GM12878 (cell line): ENCODE data around the gene BRD9. TPM values are rescaled to one million over a fixed set of nuclear protein-coding genes. Genes with fewer than 3 reads are reported as not detected.

Experiments used
- ATAC-seq: fragments of 200-7000 bp; cut with Tn5 transposase; 3 replicates; pipeline ENCODE4 v1.9.1; 2020; ENCODE audit warnings: mild to moderate bottlenecking, moderate library complexity
- BruUV-seq: library from RNA; stranded (reverse); fragments of 400-500 nt; replicated peaks from 2 replicates; lab custom pipeline; 2021; lab: Mats Ljungman, UMichigan
- CTCF ChIA-PET: fragments of 300-600 bp; sonication (Branson Sonifier 250); formaldehyde crosslinking; extraction: SDS; loops from one replicate; lab custom pipeline; 2021; ENCODE audit warnings: inconsistent platforms; lab: Yijun Ruan, JAX
- POLR2A ChIA-PET: fragments of 350-600 bp; formaldehyde crosslinking; extraction: SDS; loops from one replicate; lab custom pipeline; 2021; ENCODE audit warnings: inconsistent platforms; lab: Charles Lee
- RAD21 ChIA-PET: fragments of 300-600 bp; sonication (Branson Sonifier 250); formaldehyde crosslinking; loops from one replicate; lab custom pipeline; 2023; ENCODE audit warnings: antibody characterized with exemption; ENCODE audit not compliant: unreplicated experiment; lab: Charles Lee
- SMC1A ChIA-PET: fragments of 300-600 bp; sonication (Branson Sonifier 250); formaldehyde crosslinking; loops from one replicate; lab custom pipeline; 2023; ENCODE audit not compliant: unreplicated experiment, uncharacterized antibody; lab: Charles Lee
- DNase-seq: peaks from one replicate; pipeline ENCODE4 v3.0.0-alpha.2; 2011; ENCODE audit warnings: low read depth, low spot score
- FAIRE-seq: peaks from 3 replicates; lab custom pipeline; 2011; peaks lifted over from hg19 to GRCh38; lab: Jason Lieb, UNC
- H2AFZ ChIP-seq: 2 replicates; pipeline ENCODE4 v1.6.0; 2011; ENCODE audit warnings: low read depth, low read length, control low read depth; ENCODE audit not compliant: control insufficient read depth
- H3K27ac ChIP-seq: 2 replicates; pipeline ENCODE4 v1.5.1; 2011; ENCODE audit warnings: control low read depth; ENCODE audit not compliant: control insufficient read depth, insufficient read depth
- H3K27me3 ChIP-seq, 2 experiments: replicated peaks in 1 of 2; 2 replicates each; pipeline versions ENCODE4 v1.6.0 to v1.6.1; 2011; ENCODE audit warnings: low read length in 1 of 2; ENCODE audit not compliant: control insufficient read depth in 2 of 2, insufficient read depth in 2 of 2
- H3K36me3 ChIP-seq, 2 experiments: 2 replicates each; pipeline ENCODE4 v1.5.1; 2011; ENCODE audit warnings: low read length in 1 of 2; ENCODE audit not compliant: control insufficient read depth in 2 of 2, insufficient read depth in 2 of 2
- H3K4me1 ChIP-seq: 2 replicates; pipeline ENCODE4 v1.6.1; 2011; ENCODE audit warnings: mild to moderate bottlenecking, low read length, moderate library complexity, mixed read lengths; ENCODE audit not compliant: control insufficient read depth, insufficient read depth
- H3K4me2 ChIP-seq: 2 replicates; pipeline ENCODE4 v1.6.0; 2011; ENCODE audit warnings: control low read depth; ENCODE audit not compliant: control insufficient read depth, insufficient read depth
- H3K4me3 ChIP-seq: fragments of 200-600 bp; sonication (generic); 2 replicates; pipeline ENCODE4 v1.5.1; 2016
- H3K79me2 ChIP-seq: 2 replicates; pipeline ENCODE4 v1.6.0; 2011; ENCODE audit warnings: low read length; ENCODE audit not compliant: control insufficient read depth, insufficient read depth
- H3K9ac ChIP-seq: 2 replicates; pipeline ENCODE4 v1.8.0; 2011; ENCODE audit warnings: low read length, control low read depth, mixed read lengths; ENCODE audit not compliant: control insufficient read depth, insufficient read depth
- H3K9me3 ChIP-seq: replicated peaks from 3 replicates; pipeline ENCODE4 v1.5.1; 2011; ENCODE audit warnings: mild to moderate bottlenecking, low read length; ENCODE audit not compliant: control insufficient read depth, insufficient read depth
- H4K20me1 ChIP-seq: 2 replicates; pipeline ENCODE4 v1.6.0; 2011; ENCODE audit not compliant: control insufficient read depth, insufficient read depth
- SIX5 ChIP-seq: IDR thresholded peaks from 2 replicates; pipeline ENCODE4 v1.6.1; 2011; ENCODE audit warnings: mild to moderate bottlenecking, low read depth, low read length, moderate library complexity; ENCODE audit not compliant: severe bottlenecking
- SMC3 ChIP-seq: IDR thresholded peaks from 2 replicates; pipeline ENCODE4 v1.6.1; 2011; ENCODE audit warnings: low read length, improper control_type of control experiment, borderline replicate concordance
- WGBS: methylation state at CpG from one replicate; pipeline ENCODE4 v1.1.6; 2016; ENCODE audit warnings: low lambda C conversion rate; ENCODE audit not compliant: insufficient replicate concordance, insufficient coverage; ENCODE audit errors: missing lambda C conversion rate; 5-methylcytosine and 5-hydroxymethylcytosine counted together
- in situ Hi-C: fragments of 300-500 bp; cut with MboI; formaldehyde crosslinking; loops from 9 replicates; pipeline ENCODE4 v1.14.3; 2018; ENCODE audit warnings: mixed read lengths
- intact Hi-C: fragments of 100-400 bp; cut with micrococcal nuclease; formaldehyde crosslinking; loops from one replicate; pipeline ENCODE4 v1.14.2; 2022; ENCODE audit not compliant: unreplicated experiment
- polyA plus RNA-seq, 11 experiments: library from polyadenylated mRNA; depleted of rRNA in 4 of 11; unstranded in 6 of 11; stranded (reverse) in 5 of 11; fragments of >200 nt; fragmentation: Nextera tagmentation in 4 of 11; fragmentation: Illumina TruSeq in 1 of 11; extraction: Ambion mirVana in 4 of 11; extraction: Trizol in 1 of 11; gene quantifications; 1 replicate in 1 of 11; 2 replicates in 10 of 11; pipeline versions ENCODE4 v1.2.1 to v1.2.3, GENCODE V29; 2011 to 2016; ENCODE audit warnings: inconsistent platforms in 2 of 11, missing spikeins in 2 of 11, low read depth in 1 of 11
- total RNA-seq, 4 experiments: library from RNA; depleted of rRNA in 3 of 4; stranded (reverse); fragments of >200 nt in 3 of 4; fragmentation: Illumina TruSeq in 1 of 4; extraction: Trizol in 1 of 4; gene quantifications; 2 replicates each; pipeline versions ENCODE4 v1.2.1 to v1.2.3, GENCODE V29; 2013 to 2021
- TF ChIP-seq, protein P1 (sequence below): fragments of 450-650 bp; IDR thresholded peaks from 2 replicates; pipeline ENCODE4 v1.6.1; 2018; ENCODE audit warnings: borderline replicate concordance, mild to moderate bottlenecking; ENCODE audit not compliant: partially characterized antibody

BRD9 gene
- total and polyA plus RNA-seq, 10 of the 15 experiments (the other 5 are each of a cell fraction or from before 2014, with no cell fraction given) = 2.0 to 48.6 (median 32.4) TPM

GRCh38 chr5:932628-933250 lies 40.1 kb upstream of the BRD9 start:
- no peak overlapping the region for H2AFZ ChIP-seq
- no peaks in the 10 kb centered on the region for H3K4me1 ChIP-seq
- ChIA-PET POLR2A (no interaction called here), CTCF (interaction anchor here (0.5 to 4.2 kb wide), 5 partner anchors 8 to 208 kb away, joined by 3 to 21 read pairs (median 4); no protein-coding TSS in a partner anchor), RAD21 (no interaction called here), SMC1A (interaction anchor here (1.4 kb wide), 1 partner anchor 9 kb away, joined by 5 read pairs; no protein-coding TSS in a partner anchor)
- H3K27me3 ChIP-seq = no peaks in the 10 kb centered on the region
- no peak overlapping the region for H3K4me3 ChIP-seq
- H3K9ac ChIP-seq = no peak overlapping the region
- no peak for TF ChIP-seq SIX5
- no peak for TF ChIP-seq SMC3
- TF ChIP-seq, protein P1, sequence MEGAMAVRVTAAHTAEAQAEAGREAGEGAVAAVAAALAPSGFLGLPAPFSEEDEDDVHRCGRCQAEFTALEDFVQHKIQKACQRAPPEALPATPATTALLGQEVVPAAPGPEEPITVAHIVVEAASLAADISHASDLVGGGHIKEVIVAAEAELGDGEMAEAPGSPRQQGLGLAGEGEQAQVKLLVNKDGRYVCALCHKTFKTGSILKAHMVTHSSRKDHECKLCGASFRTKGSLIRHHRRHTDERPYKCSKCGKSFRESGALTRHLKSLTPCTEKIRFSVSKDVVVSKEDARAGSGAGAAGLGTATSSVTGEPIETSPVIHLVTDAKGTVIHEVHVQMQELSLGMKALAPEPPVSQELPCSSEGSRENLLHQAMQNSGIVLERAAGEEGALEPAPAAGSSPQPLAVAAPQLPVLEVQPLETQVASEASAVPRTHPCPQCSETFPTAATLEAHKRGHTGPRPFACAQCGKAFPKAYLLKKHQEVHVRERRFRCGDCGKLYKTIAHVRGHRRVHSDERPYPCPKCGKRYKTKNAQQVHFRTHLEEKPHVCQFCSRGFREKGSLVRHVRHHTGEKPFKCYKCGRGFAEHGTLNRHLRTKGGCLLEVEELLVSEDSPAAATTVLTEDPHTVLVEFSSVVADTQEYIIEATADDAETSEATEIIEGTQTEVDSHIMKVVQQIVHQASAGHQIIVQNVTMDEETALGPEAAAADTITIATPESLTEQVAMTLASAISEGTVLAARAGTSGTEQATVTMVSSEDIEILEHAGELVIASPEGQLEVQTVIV = no peak
- ATAC-seq (no peak), DNase-seq (no peak), FAIRE-seq (no peak)
- in situ Hi-C loops = loop anchor here (10.0 kb wide), 1 partner anchor 722 kb away; no protein-coding TSS in a partner anchor
- no TSS peak for BruUV-seq
- no peaks in the 10 kb centered on the region for H3K79me2 ChIP-seq
- H3K36me3 ChIP-seq = no peaks in the 10 kb centered on the region
- no peaks in the 10 kb centered on the region for H4K20me1 ChIP-seq
- H3K27ac ChIP-seq = no peak overlapping the region
- intact Hi-C loops = no loop called here
- H3K4me2 ChIP-seq = no peak overlapping the region
- H3K9me3 ChIP-seq = no peaks in the 10 kb centered on the region
- 22% methylated on average over 4 of the region's 4 CpGs for WGBS
